ENCODE results near the gene RASSF4.
"Not testable (repeated sequence)": the region's sequence is repeated elsewhere in the genome, so short reads cannot be mapped to it uniquely, and the experiment has no call there.

RASSF4 gene

DNA sequence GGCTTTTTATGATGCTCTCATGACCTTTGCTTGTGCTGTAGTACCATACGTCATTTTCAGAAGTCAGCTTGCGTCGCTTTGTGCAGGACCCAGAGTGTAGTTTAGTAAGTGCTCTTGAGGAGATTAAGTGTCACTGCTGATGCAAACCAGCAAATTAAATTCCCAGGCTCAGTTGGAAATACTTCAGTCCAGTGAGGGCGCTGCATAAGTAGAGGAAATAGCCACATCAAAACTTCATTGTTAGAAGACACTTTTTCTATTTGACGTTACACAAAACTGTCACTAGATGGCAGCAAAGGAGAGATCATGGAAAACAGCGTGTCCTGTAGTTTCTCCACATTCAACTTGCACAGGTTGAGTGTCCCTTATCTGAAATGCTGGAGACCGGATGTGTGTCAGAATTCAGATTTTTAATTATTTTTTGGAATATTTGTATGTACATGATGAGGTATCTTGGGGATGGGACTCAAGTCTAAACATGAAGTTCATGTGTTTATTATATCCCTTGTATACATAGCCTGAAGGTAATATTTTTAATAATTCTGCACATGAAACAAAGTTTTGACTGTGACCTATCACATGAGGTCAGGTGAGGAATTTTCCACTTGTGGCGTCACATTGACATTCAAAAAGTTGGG is 49.0 kb downstream of the RASSF4 start:
- peak; percentile 94 for DNase-seq (ENCODE audit: low read depth)
- peak; percentile 82 for TF ChIP-seq CTCF (IDR thresholded peaks at IDR 0.05; ENCODE audit: low read length, missing control alignments)
- H3K4me3 ChIP-seq (replicated peaks; ENCODE audit: low read depth, low read length), result no peak overlapping the region

- not testable (repeated sequence) for H3K4me3 ChIP-seq (replicated peaks; ENCODE audit: low read depth, low read length); DNase-seq (ENCODE audit: low read depth)
These were observed 55.0 kb downstream of the RASSF4 start for GRCh38 chr10:45014557-45014956.

DNA sequence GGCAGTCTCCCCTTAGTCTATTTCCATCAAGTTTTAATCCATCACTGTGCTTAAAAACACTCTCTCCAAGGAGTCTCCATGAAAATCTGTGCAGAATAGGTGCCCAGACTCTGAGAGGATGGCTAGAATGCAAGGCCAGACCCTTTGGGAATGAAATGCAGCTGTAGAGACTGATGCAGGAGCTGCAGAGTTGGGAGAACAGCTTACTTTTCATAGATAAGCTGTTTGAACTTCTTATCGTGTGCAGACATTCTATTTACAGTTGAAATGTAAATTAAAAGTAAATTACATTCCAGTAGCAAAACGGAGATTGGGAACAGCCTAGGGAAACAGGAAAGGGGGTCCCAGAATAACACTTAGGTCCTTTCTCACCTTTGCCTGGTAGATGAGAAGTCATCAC is 56.0 kb downstream of the RASSF4 start:
- H3K4me3 ChIP-seq (replicated peaks; ENCODE audit: low read depth, low read length), result no peak overlapping the region
- no peak for DNase-seq (ENCODE audit: low read depth)
- no peak for TF ChIP-seq CTCF (IDR thresholded peaks at IDR 0.05; ENCODE audit: low read length, missing control alignments)

DNA sequence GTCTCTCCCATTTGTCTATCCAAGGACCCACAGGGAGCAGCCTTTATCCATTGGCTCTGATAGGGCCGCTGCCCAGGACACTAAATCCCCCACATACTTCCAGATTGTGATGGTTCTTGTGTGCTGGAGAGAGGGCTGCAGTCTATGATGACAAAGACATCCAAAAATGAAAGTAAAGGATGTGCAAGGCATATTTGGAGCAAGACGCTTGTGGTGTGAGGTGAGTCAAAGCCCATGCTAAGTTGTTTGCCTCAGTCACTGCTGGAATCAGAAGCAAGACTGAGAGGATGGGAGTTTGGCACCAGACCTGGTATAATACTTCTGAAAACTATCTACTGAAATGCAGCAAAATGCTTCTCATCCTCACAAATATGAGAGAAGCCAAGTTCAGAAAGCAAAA is 63.8 kb downstream of the RASSF4 start:
- no peak for DNase-seq (ENCODE audit: low read depth)
- no peak overlapping the region for H3K4me3 ChIP-seq (replicated peaks; ENCODE audit: low read depth, low read length)
- TF ChIP-seq CTCF (IDR thresholded peaks at IDR 0.05; ENCODE audit: low read length, missing control alignments), result no peak

GRCh38 chr10:45034301-45034700 is 74.7 kb downstream of the RASSF4 start:
- no peak overlapping the region for H3K4me3 ChIP-seq (replicated peaks; ENCODE audit: low read depth, low read length)
- TF ChIP-seq CTCF (IDR thresholded peaks at IDR 0.05; ENCODE audit: low read length, missing control alignments), result no peak
- DNase-seq (ENCODE audit: low read depth), result no peak

DNA sequence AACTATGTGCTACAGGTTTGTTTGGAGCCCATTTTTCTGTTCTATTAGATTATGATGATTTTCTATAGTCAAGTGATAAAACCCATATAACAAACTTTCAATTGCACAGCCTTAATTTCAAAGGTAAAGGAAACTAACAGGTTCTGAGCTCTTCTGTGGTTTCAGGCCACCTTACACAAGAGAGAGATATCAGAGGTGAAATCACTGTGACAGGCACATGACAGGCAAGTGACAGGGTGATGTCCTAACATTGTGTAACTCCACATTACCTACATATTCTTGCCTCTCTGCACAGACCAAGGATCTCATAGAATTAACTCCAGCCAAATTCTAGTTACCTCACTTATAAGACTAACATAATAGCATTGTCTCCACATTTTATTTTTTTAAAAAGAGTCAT is 76.1 kb downstream of the RASSF4 start:
- DNase-seq (ENCODE audit: low read depth), result no peak
- TF ChIP-seq CTCF (IDR thresholded peaks at IDR 0.05; ENCODE audit: low read length, missing control alignments), result no peak
- no peak overlapping the region for H3K4me3 ChIP-seq (replicated peaks; ENCODE audit: low read depth, low read length)

- TF ChIP-seq CTCF (IDR thresholded peaks at IDR 0.05; ENCODE audit: low read length, missing control alignments), result no peak
These were observed 81.4 kb downstream of the RASSF4 start for GRCh38 chr10:45040921-45041542.

More at GRCh38 chr10:45040921-45041542, 81.4 kb downstream of the RASSF4 start:
- no peak overlapping the region for H3K4me3 ChIP-seq (replicated peaks; ENCODE audit: low read depth, low read length)
- peak; percentile 30 for DNase-seq (ENCODE audit: low read depth)

All from fibroblast of pulmonary artery (primary cell).